IPS DF 4.7 (cell line): Measurements from ENCODE around the gene TMEM19.
"Not testable (repeated sequence)": the region's sequence is repeated elsewhere in the genome, so short reads cannot be mapped to it uniquely, and the experiment has no call there.

Experiments
- DNase-seq: peaks from one replicate; pipeline ENCODE4 v3.0.0-alpha.2; 2013; ENCODE audit warnings: low spot score; ENCODE audit errors: extremely low read depth

The TMEM19 gene

DNA sequence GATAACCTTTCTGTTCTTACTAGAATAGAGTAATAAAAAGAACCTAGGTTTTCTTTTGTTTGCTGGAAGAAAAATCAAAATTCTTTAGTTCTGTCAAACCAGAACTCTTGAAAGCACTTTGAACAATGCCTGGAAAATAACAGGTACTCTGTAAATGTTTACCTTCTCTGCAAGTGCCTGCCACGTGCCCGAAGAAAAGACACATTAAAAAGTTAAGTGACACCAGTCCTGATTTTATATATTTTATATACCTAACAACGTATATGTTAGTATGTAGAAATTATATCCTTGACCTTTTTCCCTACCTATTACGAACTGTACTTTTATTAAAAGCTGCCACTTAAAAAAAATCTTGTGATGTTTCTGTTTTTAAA is 20.8 kb upstream of the TMEM19 start:
- DNase-seq: no peak

DNA sequence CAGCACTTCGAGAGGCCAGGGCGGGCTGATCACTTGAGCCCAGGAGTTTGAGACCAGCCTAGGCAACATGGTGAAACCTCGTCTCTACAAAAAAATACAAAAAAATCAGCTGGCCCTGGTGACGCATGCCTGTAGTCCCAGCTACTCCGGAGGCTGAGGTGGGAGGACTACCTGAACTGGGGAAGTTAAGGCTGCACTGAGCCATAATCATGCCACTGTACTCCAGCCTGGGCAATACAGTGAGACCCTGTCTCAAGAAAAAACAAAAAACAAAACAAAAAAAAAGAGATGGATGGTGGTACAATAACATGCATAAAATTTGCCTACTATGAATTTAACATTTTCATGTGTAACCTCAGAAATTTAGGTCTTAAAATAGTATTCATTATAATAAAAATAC is 19.6 kb upstream of the TMEM19 start:
- no peak for DNase-seq

DNA sequence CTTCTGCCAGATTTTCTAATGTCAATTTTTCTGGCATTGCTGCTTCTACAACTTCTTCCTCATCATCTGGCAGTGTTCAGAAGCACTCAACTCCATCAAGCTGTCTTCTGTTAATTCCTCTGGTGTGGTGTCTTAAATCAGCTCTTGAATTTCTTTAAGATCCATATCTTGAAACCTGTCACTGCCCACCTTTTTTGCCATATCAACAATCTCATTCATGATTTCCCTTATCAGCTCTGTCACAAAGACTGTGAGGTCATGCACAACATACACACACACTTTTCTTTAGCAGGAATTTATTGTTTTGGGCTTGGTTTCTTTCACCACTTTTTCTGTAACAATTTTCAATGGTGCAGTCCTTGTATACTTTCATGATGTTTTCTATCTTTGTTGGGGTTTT is 14.6 kb upstream of the TMEM19 start:
- DNase-seq: no peak

DNA sequence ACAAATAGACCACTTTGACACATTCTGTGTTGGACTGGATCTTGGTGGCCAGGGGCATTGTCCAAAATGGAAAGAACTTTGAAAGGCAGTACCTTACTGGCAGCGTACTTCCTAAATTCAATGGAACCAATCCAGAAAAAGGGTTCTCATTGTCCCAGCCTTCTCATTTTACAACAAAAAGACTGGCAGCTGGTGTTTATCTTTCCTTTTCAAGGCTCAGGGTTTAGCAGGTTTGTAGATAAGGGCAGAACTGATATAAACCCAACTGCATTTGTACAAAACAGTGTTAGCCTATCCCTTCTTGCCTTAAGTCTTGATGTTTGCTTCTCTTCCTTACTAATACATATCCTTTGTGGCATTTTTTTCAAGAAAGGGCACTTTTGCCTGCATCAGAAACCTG is 14.1 kb upstream of the TMEM19 start:
- no peak for DNase-seq

DNA sequence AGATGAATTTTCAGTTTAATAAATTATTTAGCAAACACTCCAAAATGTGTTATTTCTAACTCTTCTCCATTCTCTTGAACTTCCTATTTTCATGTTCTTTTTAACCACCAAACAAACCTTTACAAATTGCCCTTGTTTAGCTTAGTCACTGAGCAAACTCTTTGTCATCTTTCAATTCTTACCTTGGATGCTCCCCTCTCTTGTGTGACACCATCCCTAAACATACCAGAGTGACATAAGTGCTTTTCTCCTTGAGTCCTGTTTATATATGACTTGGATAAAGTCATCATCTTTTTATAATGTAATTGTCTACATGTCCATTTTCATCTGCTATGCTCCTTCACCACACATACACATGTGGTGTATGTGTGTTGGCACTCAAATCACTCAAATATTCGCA is 3.4 kb upstream of the TMEM19 start:
- no peak for DNase-seq

DNA sequence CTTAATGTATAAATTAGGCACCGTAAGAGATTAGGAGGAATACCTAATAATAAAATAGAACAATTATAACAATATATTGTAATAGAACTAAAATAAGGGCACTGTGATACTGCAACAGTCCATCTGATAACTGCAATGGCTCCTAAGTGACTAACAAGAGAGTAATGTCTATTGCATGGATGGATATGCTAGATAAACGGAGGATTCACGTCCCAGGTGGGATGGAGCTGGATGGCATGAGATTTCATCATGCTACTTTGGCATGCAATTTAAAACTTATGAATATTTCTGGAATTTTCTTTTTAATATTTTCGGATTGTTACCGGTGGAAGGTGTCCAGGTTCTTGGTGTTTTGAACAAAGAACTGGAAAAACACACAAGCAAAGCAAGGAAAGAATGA is 2.2 kb upstream of the TMEM19 start:
- no peak for DNase-seq

DNA sequence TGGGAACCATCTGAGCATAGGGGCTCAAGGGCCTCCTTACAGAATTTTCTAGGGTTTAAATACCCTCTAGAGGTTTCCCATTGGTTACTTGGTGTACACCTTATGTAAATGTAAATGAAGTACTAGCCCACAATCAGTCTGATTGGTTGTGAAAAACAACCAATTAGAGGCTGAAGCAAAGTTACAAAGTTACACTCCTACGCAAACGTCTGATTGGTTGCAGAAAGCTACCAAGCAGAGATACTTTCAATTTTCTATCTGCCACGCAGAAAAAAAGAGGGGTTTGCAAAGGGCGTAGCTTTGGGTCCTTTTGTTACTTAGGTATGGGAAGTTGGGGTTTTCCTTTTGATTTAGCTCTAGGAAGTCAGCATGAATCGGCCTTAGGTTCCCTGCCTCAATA is 1.8 kb upstream of the TMEM19 start:
- DNase-seq: no peak

DNA sequence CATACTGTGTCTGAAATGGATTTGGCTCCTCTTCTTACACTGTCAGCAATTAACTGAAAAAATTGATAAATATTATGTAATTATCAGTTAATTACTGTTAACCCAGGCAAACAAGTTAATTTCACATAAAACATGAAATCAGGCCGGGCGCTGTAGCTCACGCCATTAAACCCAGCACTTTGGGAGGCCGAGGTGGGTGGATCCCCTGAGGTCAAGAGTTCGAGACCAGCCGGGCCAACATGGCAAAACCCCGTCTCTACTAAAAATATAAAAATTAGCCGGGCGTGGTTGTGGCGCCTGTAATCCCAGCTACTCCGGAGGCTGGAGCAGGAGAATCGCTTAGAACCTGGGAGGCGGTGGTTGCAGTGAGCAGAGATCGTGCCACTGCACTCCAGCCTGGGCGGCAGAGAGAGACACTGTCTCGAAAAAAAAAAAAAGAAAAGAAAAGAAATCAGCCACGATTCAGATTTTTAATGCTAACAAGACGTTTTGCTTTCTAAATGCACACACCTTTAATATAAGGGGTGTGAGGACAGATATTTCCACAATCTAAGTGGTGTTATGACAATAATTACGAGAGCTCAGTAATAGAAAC is 473 bp upstream of the TMEM19 start:
- DNase-seq: no peak

DNA sequence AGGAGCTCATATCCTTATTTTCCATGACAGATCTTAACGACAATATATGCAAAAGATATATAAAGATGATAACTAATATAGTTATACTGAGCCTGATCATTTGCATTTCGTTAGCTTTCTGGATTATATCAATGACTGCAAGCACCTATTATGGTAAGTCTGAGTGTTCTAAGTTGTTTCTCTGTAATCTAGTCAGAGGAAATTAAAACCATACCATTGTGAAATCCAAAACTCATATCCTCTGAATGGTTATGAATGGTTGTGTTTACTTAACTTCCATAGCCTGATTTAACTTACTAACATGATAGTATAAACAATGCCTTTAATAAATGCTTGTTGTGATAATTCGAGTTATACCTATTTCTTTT is 760 bp downstream of the TMEM19 start:
- no peak for DNase-seq

DNA sequence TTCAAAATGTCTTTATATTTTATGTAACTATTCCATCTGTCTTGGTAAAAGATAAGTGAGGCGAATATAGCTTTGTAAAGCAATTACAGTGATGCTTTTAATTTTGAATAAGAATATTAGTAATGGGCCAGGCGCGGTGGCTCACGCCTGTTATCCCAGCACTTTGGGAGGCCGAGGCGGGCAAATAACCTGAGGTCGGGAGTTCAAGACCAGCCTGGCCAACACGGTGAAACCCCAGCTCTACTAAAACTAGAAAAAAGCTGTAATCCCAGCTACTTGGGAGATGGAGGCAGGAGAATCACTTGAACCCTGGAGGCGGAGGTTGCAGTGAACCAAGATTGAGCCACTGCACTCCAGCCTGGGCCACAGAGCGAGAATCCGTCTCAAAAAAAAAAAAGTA is 1.3 kb downstream of the TMEM19 start:
- DNase-seq: not testable (repeated sequence)

DNA sequence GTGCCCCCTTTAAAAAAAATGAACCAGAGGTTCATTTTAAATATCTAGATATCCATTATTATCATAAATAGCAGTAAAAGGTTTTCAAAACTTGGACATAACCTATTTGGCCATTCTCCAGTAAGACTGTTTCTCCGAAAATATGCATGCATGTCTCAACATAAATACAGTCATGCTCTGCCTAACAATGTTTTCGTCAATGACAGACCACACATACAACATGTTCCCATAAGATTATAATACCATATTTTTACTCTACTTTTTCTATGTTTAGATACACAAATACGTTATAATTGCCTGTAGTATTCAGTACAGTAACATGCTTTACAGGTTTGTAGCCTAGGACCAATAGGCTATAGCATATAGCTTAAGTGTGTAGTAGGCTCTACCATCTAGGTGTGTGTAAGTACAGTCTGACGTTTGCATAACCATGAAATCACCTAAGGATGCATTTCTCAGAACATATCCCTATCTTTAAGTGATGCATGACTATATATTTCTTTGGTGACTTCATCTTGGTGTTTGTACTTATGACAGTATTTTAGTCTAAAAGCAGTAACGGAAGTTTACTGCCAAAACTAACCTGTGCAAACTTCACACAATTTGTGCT is 3.2 kb downstream of the TMEM19 start:
- no peak for DNase-seq

DNA sequence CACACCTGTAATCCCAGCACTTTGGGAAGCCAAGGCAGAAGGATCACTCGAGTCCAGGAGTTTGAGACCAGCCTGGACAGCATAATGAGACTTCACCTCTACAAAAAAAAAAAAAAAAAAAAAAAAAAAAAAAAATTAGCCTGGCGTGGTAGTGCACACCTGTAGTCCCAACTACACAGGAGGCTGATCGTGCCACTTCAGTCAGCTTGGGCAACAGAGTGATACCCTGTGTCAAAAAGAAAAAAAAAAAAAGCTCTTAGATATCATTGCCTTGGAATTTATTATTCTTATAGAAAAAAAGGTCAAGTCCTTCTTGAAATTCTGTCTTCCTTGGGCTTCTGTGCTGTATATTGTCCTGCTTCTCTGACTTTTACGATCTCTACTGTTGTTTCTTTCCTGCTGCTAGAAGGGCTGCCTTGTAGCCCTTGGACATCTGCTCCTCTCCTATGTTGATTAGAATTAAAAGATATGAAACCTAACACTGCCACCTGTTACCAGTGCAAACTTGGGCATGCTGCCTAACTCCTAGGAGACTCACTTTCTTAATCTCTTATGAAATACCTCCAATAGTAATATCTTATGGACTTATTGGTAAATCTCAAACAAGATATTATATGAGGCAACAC is 5.7 kb downstream of the TMEM19 start:
- DNase-seq: no peak

DNA sequence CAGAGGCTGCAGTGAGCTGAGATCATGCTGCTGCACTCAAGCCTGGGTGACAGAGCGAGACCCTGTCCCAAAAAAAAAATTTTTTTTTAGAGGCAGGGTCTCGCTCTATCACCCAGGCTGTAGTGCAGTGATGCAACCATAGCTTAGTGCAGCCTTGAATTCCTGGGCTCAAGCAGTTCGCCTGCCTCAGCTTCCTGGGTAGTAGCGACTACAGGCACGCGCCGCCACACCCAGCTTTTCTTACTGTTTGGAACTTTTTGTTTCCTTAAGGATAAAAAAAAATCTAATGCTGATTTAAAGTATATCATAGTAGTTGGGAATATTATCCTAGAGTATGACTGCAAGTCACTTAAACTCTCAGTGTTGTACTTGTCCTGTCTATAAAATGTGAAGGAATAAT is 7.2 kb downstream of the TMEM19 start:
- no peak for DNase-seq

DNA sequence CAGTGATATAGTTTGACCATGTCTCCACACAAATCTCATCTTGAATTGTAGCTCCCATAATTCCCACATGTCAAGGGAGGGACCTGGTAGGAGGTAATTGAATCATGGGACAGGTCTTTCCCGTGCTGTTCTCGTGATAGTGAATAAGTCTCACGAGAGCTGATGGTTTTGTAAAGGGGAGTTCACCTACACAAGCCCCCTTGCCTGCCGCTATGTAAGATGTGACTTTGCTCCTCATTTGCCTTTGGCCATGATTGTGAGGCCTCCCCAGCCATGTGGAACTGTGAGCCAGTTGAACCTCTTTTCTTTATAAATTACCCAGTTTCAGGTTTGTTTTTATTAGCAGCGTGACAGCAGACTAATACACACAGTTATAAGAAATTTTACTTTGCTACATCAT is 7.8 kb downstream of the TMEM19 start:
- not testable (repeated sequence) for DNase-seq

DNA sequence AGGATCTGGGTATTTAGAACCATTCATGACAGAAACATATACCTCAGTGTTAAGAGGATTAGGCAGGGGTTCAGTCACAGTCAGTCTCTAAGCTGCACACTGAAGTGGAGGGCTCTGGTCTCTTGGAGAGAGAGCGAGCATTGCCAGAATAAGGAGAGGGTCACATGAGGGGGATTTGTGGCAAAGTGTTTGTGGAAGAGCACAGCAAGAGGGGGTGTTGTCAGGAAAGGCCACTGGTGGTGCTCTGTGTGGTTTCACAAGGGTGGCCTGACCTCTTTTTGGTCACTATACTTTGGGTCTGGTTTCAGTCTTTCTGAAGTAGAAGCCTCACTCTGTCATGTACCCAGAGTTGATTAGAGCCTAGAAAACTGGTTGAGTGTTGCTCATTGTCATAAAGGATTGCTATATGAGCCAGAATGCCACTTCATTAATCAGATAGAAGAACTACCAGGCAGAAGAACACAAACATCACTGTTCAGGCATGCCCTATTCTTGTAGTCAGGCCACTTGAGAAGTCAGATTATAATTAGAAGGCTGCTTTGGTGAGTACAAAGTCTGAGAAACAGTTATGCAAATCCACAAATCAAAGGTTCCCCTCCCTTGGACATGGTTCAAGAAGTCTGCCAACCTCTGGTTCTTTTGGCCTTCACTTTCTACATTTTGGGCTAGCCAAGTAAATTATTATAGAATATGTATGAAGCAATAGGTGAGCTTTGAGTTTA is 8.4 kb downstream of the TMEM19 start:
- DNase-seq: no peak

DNA sequence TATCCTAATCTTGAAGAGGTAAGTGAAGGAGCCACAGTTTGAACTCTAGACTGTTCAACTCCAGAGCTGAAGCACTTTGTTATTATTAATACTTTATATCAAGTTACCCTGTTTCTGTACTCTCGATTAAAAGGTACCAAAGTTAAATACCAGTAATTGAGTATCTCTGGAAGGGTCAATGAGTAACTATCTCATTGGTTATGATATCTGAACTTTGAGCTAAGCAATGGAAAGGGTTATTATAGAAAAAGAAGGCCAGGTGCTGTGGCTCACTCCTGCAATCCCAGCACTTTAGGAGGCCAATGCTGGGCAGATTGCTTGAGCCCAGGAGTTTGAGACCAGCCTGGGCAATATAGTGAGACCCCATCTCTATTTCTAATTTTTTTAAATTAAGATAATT is 9.9 kb downstream of the TMEM19 start:
- no peak for DNase-seq

DNA sequence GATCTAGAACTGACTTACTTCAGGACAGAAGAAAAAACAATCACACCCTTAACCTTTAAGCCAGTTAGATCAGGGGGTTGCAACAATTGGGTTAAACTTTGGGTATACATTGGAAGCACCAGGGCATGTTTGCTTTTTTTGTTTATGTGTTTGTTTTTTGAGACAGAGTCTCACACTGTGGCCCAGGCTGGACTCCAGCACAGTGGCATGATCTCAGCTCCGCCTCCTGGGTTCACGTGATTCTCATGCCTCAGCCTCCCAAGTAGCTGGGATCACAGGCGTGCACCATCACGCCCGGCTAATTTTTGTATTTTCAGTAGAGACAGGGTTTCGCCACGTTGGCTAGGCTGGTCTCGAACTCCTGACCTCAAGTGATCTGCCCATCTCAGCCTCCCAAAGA is 16.3 kb downstream of the TMEM19 start:
- DNase-seq: not testable (repeated sequence)

DNA sequence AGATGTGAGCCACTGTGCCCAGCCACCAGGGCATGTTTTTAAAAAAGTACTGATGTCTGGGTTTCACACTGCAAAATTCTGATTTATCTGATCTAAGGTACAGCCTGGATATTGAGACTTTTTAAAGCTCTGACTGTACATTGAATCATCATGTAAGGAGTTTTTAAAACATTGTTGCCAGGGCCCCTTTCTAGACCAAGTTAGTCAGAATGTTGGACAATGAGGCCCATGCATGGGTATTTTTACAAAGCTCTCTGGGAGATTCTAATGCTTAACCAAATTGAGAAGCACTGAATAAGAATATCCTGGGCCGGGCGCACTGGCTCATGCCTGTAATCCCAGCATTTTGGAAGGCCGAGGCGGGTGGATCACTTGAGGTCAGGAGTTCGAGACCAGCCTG is 16.7 kb downstream of the TMEM19 start:
- DNase-seq: no peak

DNA sequence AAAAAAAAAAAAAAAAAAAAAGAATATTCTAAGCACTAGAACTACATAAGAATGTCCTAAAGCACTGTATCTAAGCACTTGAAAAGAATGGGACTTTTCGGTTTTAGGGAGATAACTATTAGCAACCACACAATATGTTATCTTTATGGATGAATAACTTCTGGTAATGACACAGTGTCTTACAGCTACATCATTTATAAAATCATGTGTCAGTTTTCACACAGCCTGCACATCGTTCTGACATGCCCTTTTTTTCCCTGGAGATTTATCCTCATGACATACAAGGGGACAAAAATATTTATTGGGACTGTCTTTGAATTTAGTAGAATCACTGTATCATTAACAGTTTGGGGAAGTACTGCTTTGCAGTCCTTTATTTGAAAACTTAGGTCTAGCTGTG is 17.3 kb downstream of the TMEM19 start:
- no peak for DNase-seq

DNA sequence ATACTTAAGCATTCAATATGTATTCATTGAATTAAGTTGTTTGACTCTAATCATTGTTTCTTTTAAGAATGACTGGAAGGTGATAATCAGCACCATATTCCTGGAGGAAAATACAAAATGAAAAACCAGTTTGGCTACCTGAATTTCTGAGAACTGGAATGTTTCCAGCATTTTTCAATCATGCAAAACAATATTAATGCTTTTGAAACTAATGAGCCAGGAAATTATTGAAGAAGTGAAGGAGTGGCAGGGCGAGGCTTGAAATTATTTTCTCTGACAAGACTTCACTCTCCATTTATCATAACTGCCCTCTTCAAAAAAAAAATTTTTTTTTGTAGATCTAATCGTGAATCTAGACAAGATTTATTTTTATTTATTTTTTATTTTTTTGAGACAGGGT is 19.0 kb downstream of the TMEM19 start:
- DNase-seq: no peak

DNA sequence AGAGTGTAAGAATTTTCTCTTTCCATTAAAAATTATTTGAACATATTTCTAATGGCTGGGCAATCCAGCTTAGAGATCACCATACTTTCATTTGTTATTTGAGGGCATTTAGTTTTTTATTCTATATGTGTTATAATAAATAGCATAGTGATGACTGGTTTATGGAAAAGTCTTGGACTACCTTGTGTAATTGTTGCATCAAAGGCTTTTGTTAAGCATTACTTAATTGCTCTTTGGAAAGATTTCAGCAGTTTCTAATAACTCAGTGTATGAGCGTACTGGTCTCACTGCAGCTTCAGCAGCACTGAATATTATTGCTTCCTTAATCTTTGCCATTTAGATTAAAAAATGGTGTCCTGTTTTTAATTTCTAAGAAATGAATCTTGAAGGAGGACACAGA is 22.8 kb downstream of the TMEM19 start:
- DNase-seq: no peak

DNA sequence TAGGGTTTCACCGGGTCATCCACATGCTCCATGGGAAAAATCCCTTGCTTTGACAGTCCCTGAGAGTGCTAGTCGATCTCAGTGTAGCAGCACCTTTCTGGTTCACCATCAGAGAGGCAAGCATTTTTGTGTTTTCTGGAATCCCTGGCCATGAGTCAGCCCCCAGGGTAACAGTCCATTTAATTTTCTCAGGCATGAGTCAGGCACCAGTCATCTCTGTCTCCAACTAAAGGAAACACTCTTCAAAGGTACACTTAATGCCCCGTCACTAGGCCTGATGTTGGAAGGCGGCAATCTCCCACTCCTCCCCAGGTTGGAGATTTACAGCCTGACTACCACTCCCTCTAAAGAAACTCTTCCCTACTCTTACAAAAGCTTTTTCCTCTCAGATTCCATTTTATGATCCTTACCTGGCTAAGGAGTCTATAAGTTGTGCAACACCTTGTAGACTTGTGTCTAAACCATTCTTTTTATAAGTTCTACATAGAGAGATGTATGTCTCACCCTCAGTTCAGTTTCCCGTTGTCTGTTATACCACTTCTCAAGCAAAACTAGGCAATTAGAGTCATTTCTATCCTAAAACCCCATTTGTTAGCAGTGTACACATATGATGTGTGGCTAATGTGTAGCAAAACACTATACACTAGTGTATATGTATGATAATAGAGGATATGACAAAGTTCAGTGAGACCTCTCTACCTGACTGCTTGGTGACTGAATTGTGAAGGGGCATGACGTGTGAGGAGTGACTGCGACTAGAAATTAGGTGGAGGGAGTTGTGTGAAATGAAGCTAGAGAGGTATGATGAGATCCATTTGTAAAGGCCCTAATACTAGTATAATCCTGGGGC is 24.6 kb downstream of the TMEM19 start:
- DNase-seq: no peak
